LHCN-M2 (cell line): ENCODE measurements around the gene MYO1B. TPM values are rescaled to one million over a fixed set of nuclear protein-coding genes. Genes with fewer than 3 reads are reported as not detected.

Experiments used
- DNase-seq: peaks from one replicate; pipeline ENCODE4 v3.0.0-alpha.2; 2012; ENCODE audit warnings: low read depth
- polyA plus RNA-seq: library from polyadenylated mRNA; unstranded; fragments of >200 nt; gene quantifications from one replicate; pipeline ENCODE4 v1.2.1, GENCODE V29; 2012; ENCODE audit warnings: missing spikeins
- total RNA-seq: library from RNA; depleted of rRNA; stranded (reverse); fragments of >200 nt; gene quantifications from 2 replicates; pipeline ENCODE4 v1.2.3, GENCODE V29; 2014; rRNA removed

Gene MYO1B
- total RNA-seq, result 108 and 117 TPM in 2 replicates
- 47.6 TPM for polyA plus RNA-seq

DNA sequence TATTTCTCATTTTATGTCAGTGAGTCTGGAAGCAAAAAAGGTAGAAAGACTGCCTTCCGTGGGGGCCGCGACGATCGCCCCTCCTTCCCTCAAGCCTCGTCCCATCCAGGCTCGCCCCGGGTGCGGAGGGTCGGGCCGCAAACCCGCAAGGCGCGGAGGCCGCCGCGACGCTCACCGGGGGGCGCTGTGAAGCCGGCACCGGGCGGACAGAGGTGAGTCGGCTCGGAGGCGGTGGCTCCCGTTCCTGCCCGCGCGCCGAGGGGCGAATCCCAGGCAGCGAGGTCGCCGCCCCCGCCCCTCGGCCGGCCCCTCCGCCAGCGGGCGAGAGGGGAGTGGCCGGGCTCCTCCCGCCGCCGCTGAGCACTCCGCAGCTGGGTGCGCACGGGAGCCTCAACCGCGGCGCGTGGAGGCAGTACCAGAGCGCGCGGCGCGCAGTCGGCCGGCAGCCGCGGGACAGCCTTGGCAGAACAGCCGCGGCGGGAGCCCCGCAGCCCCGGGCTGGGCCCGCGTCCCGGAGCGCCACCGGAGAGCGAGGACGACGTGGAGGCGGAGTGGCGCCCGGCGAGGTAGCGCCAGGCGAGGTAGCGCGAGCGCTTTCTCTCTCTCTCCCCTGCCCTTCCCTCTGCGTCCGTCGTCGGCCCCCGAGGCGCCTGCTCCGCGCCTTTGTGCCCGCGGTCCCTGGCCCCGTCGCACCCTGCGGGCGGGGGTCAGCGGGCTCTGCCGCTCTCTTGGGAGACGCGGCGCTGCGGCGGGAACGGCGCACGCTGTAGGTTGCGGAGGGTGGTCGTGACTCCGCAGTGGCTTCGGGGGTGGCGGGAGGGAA, at the start of gene MYO1B:
TSS of gene MYO1B (plus strand) at position 359 of the 823 bp plus-strand sequence. CDS start 31,492 bp downstream, outside the sequence.
- peak; percentile 72 for DNase-seq

DNA sequence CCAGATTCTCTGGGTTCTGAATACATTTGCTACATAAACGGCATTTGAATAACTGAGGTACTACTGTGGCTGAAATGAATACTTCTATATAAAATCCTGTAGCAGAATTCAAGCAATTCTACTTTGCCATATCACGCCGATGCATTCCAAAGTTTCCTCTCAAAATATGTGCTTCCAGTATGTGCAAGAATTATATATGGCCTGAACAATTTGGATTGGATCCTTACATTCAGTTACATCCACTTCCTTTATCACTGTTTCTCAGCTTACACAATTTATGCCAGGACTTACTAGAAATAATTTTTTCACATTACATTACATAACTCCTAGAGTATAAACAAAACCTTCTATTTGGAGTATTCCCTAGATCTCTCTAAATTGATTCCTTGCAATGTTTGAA, 48.1 kb upstream of the MYO1B start:
- DNase-seq, result no peak

DNA sequence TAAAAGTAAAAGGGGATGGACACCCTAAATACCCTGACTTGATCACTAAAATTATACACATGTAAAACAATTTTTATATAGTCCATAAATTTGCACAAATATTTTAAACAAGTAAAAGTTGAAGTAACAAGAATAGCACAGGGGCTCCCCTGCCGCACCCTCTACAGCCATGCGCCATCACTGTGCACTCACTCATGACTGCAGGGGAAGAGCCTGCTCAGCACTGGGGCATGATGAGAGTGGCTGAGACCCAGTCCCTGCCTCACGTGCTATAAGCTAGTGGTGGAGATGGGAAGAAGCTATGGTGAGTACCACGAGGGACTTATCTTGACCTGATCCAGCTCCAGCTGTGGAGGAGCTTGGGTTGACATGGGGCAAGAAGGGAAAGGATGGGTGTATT, 46.9 kb upstream of the MYO1B start:
- DNase-seq, result no peak

DNA sequence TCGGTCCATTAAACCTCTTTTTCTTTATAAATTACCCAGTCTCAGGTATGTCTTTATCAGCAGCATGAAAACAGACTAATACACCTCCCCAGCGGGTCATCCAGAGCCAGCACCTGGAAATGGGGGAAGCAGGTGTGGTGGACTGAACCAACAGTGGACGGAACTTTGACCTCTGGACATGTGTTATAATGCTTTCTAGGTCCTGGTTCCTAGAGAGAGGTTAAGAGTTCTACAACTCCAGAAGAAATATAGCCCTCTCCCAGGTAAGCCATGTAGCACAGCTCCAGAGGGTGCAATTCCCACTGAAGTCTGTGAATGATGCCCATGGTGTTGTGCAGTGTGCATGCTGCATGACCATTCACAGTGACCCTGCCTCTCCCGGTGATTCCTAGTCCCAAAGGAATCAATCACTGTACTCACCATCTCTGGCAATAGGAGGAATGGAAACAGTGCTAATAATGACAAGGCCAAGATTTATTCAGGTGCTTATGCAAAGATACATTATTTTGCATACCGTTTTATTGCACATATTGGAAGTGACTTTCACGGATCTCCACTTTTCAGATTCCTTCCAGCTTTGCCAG, 45.2 kb upstream of the MYO1B start:
- DNase-seq, result no peak

DNA sequence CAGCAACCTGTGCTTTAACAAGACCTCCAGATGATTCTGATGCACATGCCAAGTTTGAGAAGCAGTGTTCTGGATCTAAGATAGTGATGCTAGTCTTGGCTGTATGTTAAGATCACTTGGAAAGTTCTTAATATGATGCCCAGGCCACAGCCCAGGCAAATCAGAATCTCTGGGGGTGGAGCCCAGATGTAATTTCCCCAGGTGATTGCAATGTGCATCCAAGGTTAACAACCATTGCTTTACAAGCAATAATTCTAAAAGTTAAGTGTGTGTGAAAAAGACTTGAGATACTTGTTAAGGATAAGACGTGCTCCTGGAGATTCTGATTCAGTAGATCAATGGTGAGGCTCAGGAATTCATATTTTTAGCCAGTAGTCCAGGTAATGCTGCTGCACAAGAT, 44.3 kb upstream of the MYO1B start:
- no peak for DNase-seq

DNA sequence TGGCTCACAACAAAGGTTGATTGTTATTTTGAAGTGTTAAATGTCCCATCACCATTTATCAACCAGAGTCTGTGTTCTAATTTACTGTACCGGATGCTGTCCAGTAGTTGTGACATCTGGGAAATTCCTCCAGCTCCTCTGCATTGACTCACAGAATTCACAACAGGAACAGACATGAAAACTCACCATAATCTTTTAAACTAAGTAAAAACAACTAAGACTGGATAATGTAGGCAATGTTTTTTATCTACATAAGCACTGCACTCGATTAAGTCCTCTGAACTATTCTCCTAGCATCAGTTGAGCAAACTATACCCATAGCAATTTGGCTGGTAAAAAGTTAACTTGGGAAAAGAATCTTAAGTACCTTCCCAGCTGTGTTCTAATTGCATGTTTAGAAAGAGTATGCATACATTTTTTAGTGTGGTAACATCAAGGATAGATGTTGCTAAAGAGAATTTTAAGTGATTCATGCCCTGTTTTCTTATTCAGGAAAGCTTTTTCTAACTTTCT, 42.9 kb upstream of the MYO1B start:
- DNase-seq, result peak; percentile 79

DNA sequence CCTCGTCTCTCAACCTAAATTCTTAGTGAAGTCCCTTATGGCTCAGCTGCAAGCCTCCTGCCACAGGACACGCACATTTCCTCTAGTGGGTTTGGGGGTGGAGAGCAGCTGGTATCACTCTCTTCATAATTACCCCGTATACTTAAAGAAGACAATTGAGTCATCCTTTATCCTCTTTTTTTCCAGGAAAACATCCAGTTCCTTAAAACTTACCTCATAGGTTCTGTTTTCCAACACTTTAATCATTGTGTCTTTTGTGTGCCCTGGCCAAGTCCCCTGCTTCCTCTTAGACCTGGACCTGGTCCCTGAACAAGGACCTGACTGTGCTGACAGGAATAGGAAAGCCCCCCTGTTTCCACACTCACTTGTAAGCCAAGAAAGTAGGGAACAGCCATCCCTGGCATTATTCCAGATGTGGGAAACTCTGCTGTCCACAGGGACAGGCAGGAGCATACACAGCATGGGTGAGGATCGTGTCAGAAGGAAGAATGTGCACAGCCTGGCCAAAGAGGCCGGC, 42.3 kb upstream of the MYO1B start:
- peak; percentile 80 for DNase-seq

DNA sequence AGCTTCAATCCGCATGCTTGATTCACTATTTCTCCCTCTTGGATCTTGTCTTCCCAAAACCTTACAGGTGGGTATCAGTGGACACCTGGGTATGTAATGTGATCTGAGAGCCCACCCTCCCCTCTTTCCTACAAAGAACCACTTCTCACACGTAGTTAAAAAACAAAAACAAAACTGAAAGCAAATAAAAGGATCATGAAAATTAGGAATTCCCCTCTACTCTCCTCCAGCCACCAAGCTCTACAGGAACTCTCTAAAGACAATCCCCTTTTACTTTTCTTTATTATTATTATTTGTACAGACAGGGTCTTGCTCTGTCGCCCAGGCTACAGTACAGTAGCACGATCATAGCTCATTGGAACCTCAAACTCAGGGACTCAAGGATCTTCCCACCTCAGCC, 40.8 kb upstream of the MYO1B start:
- DNase-seq, result no peak

DNA sequence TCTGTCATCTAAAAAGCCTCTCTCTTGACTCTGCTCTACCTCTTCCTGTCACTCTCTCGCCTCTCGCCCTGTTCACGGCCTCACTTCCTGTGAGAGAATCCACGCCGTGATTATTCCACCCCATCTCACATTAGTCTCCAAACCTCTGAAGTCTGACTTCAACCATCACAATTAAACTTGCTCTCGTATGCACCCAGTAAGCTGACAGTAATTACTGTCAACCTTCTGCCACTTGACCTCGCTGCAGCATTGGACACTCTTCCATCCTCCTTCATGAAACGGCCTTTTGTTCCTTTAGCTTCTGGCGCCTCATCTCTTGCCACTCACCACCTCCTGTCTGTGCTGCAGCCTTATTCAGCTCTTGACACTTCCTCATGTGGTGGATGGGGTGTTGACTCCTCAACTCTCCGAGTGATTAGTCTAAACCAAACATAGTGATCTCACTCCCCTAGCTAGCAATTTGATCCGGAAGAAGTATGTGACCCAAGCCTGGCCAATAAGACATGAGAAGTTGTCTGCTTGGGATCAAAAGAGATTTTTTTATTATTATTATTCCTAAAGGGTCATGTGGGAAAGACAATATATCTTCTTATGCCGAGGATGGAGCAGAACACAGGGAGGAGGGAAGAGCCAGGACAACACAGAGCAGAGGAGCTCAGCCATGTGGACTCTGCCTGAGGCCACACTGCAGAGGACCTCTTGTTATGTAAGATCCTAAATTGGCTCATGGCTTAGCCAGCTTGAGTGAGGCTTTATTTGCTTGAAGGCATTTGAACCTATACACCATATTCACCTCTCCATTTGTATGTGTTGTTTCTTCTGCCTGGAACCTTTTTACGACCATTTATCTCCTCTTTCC, 38.4 kb upstream of the MYO1B start:
- no peak for DNase-seq

DNA sequence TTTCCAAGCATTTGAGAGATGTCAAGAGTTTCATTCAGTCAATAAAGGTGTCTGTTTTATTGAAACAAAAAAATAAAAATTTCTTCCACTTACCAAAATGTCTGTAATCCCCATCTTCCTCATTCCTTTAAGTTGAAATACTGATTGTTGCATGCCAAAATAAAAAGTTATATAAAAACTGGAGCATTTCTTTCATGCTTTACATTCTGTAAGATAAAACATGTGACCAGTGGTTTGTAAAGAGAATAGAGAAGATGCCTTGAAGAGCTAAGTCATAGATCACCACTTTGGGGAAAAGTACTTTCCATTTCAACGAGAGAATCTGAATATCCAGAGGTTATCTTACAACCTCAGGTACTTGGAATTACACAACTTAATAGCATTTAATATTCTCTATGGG, 35.9 kb upstream of the MYO1B start:
- DNase-seq, result no peak

DNA sequence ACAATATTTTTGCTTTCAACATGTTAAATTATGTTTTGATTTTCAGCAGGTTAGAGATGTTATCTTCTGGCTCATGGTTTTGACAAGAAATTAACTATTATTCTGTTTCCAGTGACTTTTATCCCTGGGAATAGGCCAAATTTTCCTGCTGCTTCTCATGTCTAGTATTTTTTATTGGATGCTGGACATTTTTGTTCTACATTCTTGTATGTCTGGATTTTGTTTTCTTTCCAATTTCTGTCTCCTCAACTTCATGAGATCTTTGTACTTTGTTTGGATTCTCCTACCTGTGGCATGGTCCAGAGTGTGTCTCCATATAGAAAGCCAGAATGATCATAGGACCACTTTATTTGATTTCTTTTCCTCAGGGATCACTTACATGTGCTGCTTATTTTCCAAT, 33.1 kb upstream of the MYO1B start:
- DNase-seq, result no peak

DNA sequence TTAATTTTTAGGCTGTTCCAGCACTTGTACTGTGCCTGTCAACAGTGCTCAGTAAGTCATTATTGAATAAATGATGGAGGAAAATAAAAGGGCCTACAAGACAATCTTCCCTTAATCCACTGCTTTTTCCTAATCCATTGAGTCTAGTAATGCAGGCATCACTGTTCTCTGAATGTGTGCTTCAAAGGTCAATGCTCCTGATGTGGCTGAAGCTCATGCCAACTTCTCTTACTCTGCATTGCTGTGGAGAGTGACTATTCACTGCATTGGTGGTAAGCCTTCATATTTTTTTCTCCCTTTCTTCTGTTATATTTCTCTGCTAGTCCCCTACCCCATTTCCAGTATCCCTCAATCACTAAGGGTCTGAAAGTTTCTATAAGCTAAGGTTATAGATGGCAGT, 31.9 kb upstream of the MYO1B start:
- no peak for DNase-seq

DNA sequence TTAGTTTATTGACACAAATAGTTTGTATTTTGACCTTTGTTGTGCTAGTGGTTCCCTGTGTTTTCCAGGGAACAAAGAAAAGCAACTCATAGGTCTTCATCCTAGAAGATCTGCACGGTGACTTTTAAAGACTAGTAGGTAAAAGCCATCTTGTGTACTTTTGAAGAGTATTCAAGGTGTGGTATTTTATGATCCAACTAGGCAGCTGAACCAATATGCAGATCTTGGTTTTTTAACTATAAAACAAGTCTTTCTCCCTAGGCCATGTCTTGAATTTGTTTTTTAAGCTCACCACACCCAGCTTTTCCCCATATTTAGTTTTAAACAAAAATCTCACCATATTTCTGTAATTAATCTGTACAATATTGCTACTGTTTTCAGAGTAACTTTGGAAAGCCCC, 30.0 kb upstream of the MYO1B start:
- DNase-seq, result no peak

DNA sequence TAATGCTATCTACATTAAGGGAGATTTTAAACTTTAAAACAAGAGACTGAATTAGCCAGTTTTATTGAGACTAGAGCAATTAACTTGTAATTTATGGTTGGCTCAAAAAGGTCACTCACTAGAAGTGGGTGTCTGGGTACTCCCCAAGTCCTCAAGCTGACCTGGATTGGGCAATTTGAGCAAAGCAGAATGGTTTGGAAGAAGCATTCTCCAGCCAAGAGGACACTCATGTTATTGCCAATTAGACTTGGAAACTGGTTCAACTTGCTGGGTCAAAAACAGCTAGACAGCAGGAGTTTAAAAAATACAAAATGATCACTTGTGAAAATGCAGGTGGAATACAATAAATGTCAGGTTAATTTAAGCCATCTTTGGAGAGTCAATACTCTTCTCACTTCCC, 29.5 kb upstream of the MYO1B start:
- DNase-seq, result no peak

DNA sequence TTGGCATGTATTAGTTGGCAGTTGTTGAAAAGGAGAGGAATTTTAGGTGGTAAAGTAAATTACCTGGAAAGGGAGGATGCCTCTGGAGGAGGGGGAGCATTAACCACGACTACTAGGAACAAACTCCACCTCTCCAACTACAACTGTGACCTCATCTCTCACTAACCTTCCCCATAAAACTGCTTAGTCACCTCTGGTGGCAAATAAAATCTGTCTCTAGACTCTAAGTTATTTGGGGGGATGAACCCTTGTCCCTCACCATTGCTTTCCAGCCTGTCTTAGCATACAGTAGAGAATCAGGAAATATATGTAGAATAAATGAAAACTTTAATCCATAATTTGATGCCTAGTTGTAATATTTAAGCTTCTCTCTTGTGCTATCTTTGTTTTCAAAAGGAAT, 27.6 kb upstream of the MYO1B start:
- peak; percentile 68 for DNase-seq

DNA sequence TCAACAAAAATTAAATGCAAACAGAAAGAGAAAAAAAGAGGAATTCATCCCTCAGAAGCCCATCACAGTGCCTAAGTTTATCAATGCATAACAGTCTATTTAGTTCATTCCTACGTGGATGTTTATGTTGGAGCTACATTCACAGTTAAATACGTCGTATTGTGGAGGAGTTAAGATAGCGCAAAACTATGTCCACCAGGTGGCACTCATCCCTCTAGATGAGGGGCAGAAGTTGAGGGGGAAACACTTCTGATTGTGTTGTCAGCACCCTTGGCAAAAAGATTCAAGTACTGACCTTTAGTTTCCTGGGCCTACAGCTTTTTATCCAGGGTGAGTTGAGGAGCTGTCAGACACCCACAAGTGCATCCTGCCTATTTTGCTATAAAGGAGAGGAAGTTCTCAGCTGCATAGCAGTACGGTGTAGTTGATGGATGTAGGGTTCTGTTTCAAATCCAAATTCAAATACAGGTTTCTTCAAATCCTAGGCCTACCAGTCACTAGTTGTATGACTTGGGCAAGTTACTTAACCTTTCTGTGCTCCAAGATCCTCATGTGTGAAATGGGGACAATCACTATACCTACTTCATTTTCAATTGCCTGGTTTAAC, 26.8 kb upstream of the MYO1B start:
- DNase-seq, result peak; percentile 80

DNA sequence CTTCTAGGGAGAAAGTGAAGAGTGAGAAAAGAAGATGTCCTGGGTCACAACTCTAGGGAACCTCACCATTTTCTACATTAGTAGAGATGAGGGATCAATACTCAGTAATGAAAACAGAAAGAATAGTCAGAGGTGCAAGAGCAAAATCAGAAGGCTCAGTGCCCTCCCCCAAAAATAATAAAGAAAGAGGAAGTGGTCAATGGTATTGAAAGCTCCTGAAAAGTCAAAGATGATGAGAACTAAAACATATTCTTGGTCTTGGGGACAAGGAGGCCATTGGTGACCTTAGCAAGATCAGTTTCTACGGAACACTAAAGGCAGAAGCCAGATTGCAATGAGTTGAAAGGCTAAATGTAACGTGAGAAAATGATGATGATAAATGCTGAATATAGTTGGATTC, 24.5 kb upstream of the MYO1B start:
- DNase-seq, result no peak

DNA sequence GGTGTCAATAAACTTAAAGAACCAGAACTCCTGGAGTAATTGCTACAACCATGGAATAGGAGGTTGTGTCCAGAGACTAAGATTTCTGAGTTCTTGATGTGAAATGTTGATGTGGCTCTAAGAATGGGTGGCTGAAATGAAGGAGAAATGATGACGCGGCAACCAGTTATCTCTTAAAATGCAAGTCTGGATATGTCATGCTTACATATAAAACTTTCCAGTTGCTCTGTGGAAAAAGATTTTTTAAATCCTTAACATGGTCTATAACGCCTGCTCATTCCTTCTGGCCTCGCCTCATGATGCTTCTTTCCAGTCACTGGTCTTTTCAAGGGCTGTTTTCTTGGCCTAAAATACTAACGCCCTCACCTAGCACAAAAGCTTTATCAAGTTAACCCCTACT, 23.5 kb upstream of the MYO1B start:
- DNase-seq, result no peak

DNA sequence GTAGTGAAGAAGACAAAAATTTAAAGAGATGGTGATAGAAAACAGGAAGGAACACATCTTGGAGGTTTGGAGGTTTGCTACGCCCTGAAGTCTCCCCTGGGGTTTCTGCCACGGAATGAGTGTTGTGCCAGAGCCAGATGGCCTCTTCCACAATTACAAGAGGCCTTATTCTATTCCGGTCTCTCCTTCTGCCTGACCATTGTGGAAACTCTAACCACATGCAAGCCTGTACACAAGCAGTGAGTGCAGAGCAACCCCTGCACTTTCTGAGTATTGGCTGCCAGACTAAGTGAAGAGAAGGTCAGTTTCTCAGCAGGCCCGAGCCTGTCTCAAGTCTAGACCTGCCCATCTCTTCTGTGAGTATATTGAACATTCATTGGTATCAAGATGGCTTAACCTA, 22.7 kb upstream of the MYO1B start:
- DNase-seq, result peak; percentile 78

DNA sequence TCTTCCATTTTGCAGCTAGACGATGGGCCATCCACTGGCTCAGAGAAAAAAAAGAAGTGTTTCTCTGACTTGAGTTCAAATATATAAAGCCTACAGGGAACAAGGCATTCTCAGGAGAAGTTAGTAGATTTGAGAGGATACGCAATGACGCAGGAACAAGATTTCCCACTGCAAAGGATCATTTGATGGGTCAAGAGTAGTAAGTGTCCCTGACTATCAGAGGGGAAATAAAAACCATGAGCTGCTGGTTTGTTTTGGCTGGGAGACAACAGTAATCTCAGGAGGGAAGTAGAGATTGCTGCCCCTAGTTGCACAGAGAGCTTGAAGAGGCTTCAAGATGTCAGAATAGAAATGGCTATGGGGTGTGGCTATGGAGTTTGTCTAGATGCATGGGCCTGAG, 22.3 kb upstream of the MYO1B start:
- DNase-seq, result no peak

DNA sequence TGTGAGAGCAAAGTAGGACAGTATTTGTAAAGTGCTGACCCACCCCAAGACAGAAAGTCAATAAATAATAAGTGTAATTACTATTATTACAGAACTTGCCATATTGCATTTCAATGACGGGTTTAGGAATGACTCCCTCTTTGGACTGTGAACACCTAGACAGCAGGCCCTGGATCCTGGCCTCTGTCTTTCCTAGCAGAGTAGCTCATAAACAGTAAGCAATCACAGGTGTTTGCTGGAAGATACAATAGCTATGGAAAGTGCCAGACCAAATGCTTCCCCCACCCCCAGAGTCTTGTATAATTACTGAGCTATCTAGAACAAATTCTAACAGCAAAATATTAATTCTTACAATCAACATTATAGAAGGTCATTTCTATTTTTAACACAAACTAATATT, 20.1 kb upstream of the MYO1B start:
- DNase-seq, result no peak

DNA sequence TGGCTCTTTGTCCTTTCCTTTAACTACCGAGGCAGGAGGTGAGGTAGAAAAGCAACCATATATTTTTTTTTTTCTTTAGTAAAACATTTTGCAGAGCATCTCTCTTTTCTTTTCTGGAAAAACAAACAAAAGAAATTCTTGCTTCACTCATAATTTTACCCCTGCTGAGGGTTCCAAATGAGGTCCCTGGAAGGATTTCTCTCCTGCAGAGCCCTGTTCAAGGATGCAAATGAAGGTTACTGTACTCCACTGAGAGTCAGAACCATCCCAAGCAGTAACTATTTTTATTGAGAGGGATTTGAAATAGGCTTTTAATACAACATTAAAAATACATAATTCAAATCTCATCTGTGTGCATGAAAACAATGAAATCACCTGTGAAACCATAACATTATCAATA, 19.5 kb upstream of the MYO1B start:
- DNase-seq, result no peak
